HG03108 (cell line): ENCODE measurements around the gene ACSL3.
"Not testable (repeated sequence)": the region's sequence is repeated elsewhere in the genome, so short reads cannot be mapped to it uniquely, and the experiment has no call there.

Experiments
- ATAC-seq: cut with Tn5 transposase; IDR thresholded peaks from one replicate; pipeline ENCODE4 v1.9.1; 2021; ENCODE audit warnings: moderate library complexity; ENCODE audit not compliant: unreplicated experiment

Gene ACSL3

GRCh38 chr2:222860740-222861410 lies at the start of gene ACSL3:
Gene ACSL3 (plus strand): TSS chr2:222861036. CDS start chr2:222908773, 47,737 bp downstream.
- ATAC-seq, result peak; percentile 98

- no peak for ATAC-seq
Measured at GRCh38 chr2:222811828-222812227, 49.0 kb upstream of the ACSL3 start.

- peak; percentile 91 for ATAC-seq
Measured at GRCh38 chr2:222813177-222813843, 47.5 kb upstream of the ACSL3 start.

- ATAC-seq, result no peak
Measured at GRCh38 chr2:222819722-222820333, 41.0 kb upstream of the ACSL3 start.

GRCh38 chr2:222823183-222823930 lies 37.5 kb upstream of the ACSL3 start:
- no peak for ATAC-seq

- no peak for ATAC-seq
Measured at GRCh38 chr2:222825031-222825430, 35.8 kb upstream of the ACSL3 start.

GRCh38 chr2:222827417-222827816 lies 33.4 kb upstream of the ACSL3 start:
- no peak for ATAC-seq

- ATAC-seq, result no peak
Measured at GRCh38 chr2:222828572-222828971, 32.3 kb upstream of the ACSL3 start.

- no peak for ATAC-seq
Measured at GRCh38 chr2:222830164-222830563, 30.7 kb upstream of the ACSL3 start.

- ATAC-seq, result no peak
Measured at GRCh38 chr2:222833410-222833809, 27.4 kb upstream of the ACSL3 start.

GRCh38 chr2:222835143-222835822 lies 25.6 kb upstream of the ACSL3 start:
- no peak for ATAC-seq

- no peak for ATAC-seq
Measured at GRCh38 chr2:222835823-222836151, 25.0 kb upstream of the ACSL3 start.

- no peak for ATAC-seq
Measured at GRCh38 chr2:222837643-222838056, 23.2 kb upstream of the ACSL3 start.

- no peak for ATAC-seq
Measured at GRCh38 chr2:222840060-222840802, 20.6 kb upstream of the ACSL3 start.

- no peak for ATAC-seq
Measured at GRCh38 chr2:222842491-222843174, 18.2 kb upstream of the ACSL3 start.

- no peak for ATAC-seq
Measured at GRCh38 chr2:222844323-222844722, 16.5 kb upstream of the ACSL3 start.

GRCh38 chr2:222845314-222845713 lies 15.5 kb upstream of the ACSL3 start:
- ATAC-seq, result not testable (repeated sequence)

GRCh38 chr2:222846003-222846402 lies 14.8 kb upstream of the ACSL3 start:
- ATAC-seq, result no peak

GRCh38 chr2:222848031-222848430 lies 12.8 kb upstream of the ACSL3 start:
- ATAC-seq, result not testable (repeated sequence)

- no peak for ATAC-seq
Measured at GRCh38 chr2:222848862-222849261, 12.0 kb upstream of the ACSL3 start.
